Measurements from ENCODE around the gene TAF3.
A peak's percentile ranks its signal among the peaks of the same experiment; 100 is the strongest.

The TAF3 gene

DNA sequence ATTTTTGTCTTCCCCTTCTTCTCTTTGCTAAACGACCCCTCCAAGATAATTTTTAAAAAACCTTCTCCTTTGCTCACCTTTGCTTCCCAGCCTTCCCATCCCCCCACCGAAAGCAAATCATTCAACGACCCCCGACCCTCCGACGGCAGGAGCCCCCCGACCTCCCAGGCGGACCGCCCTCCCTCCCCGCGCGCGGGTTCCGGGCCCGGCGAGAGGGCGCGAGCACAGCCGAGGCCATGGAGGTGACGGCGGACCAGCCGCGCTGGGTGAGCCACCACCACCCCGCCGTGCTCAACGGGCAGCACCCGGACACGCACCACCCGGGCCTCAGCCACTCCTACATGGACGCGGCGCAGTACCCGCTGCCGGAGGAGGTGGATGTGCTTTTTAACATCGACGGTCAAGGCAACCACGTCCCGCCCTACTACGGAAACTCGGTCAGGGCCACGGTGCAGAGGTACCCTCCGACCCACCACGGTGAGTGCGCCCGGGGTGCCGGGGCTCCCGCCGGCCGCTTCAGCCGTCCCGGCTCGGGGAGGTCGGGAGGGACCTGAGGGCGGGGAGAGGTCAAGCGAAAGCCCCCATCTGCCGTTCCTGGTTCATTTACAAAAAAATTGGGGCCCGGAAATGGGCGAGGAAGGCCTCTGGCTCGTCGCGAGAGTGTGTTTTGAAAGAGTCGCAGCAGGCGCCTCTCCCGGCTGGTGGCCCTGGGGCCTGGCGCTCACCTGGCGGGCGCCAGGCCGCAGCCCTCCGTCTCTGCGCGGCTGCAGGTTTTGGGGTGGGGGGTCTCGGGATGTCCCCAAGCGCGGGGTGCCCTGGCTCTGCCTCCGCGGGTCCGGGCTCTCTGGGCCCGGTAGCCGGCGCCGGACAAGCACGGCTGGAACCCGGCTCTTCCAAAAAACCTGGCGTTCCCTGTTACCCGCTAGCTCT, 237.4 kb downstream of the TAF3 start:
- peak overlapping the region; percentile 1 to 10 for H3K4me3 ChIP-seq (ENCODE audit: low read depth in 1 of 2, low read length in 1 of 2)
- no peak overlapping the region for H3K27ac ChIP-seq
- no peaks in the 10 kb centered on the region for H3K36me3 ChIP-seq

DNA sequence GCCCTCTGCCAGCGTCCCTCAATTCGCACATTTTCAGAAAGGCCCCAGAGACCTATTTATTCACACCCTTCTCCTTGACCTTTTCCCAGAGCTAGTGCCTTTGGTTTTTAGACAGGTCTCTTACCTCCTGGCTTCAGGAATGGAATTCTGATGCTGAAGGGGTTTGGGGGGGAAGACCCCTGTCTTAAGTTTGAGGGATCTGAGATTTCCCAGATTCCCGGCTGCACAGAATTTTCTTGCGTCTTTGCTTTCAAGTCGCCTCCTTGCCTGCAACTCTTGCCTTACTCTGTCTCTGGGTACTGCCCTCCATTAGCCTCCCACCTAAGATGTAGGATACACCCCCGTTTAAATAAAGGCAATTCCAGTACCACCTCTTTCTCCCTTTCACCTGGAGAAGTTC, 238.1 kb downstream of the TAF3 start:
- no peaks in the 10 kb centered on the region for H3K9me3 ChIP-seq
- no peak overlapping the region for H3K4me3 ChIP-seq (ENCODE audit: low read depth in 1 of 2, low read length in 1 of 2)
- H3K36me3 ChIP-seq, result no peaks in the 10 kb centered on the region
- TF ChIP-seq, protein P1, sequence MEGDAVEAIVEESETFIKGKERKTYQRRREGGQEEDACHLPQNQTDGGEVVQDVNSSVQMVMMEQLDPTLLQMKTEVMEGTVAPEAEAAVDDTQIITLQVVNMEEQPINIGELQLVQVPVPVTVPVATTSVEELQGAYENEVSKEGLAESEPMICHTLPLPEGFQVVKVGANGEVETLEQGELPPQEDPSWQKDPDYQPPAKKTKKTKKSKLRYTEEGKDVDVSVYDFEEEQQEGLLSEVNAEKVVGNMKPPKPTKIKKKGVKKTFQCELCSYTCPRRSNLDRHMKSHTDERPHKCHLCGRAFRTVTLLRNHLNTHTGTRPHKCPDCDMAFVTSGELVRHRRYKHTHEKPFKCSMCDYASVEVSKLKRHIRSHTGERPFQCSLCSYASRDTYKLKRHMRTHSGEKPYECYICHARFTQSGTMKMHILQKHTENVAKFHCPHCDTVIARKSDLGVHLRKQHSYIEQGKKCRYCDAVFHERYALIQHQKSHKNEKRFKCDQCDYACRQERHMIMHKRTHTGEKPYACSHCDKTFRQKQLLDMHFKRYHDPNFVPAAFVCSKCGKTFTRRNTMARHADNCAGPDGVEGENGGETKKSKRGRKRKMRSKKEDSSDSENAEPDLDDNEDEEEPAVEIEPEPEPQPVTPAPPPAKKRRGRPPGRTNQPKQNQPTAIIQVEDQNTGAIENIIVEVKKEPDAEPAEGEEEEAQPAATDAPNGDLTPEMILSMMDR (IDR thresholded peaks at IDR 0.05), result no peak
- H3K4me1 ChIP-seq (ENCODE audit: control insufficient read depth in 1 of 2, insufficient read depth in 1 of 2, low read depth in 1 of 2, low read length in 1 of 2), result peaks cover 30 to 38% of the 10 kb centered on the region in 2 experiments
- H3K27ac ChIP-seq, result no peak overlapping the region
- H3K27me3 ChIP-seq, result peaks cover 100% of the 10 kb centered on the region

More for the DNA sequence above, 237.4 kb downstream of the TAF3 start:
- H3K27me3 ChIP-seq, result peaks cover 100% of the 10 kb centered on the region
- peaks cover 30 to 41% of the 10 kb centered on the region in 2 experiments for H3K4me1 ChIP-seq (ENCODE audit: control insufficient read depth in 1 of 2, insufficient read depth in 1 of 2, low read depth in 1 of 2, low read length in 1 of 2)
- H3K9me3 ChIP-seq, result no peaks in the 10 kb centered on the region
- TF ChIP-seq, protein P1 (IDR thresholded peaks at IDR 0.05), result no peak

DNA sequence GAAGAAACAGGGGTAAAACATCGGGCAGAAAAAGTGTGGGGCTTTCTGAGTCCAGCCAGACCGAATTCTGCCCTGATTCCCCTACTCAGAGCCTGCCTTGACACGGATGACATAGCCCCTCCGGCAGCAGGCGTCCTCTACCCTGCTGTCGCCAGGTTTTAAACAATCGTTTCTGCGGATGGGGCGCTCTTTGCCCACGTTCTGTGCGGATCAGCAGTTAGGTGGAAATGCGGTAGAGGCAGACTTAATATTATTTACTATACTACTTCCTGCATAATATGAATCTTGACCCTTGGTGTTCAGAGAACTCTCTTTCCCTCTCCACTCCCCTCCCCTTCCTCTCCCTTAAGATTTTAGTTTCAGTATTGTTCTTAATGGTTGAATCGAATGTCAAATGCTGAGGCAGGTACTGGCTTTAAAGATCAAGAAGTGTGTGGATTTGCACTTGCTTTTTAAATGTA, 238.6 kb downstream of the TAF3 start:
- TF ChIP-seq, protein P1 (IDR thresholded peaks at IDR 0.05), result no peak
- Histone ChIP-seq H3K9me3 (no peaks in the 10 kb centered on the region), H3K4me3 (ENCODE audit: low read depth in 1 of 2, low read length in 1 of 2) (no peak overlapping the region), H3K27ac (no peak overlapping the region), H3K4me1 (ENCODE audit: control insufficient read depth in 1 of 2, insufficient read depth in 1 of 2, low read depth in 1 of 2, low read length in 1 of 2) (peaks cover 30 to 34% of the 10 kb centered on the region in 2 experiments), H3K36me3 (no peaks in the 10 kb centered on the region), H3K27me3 (peaks cover 100% of the 10 kb centered on the region)

DNA sequence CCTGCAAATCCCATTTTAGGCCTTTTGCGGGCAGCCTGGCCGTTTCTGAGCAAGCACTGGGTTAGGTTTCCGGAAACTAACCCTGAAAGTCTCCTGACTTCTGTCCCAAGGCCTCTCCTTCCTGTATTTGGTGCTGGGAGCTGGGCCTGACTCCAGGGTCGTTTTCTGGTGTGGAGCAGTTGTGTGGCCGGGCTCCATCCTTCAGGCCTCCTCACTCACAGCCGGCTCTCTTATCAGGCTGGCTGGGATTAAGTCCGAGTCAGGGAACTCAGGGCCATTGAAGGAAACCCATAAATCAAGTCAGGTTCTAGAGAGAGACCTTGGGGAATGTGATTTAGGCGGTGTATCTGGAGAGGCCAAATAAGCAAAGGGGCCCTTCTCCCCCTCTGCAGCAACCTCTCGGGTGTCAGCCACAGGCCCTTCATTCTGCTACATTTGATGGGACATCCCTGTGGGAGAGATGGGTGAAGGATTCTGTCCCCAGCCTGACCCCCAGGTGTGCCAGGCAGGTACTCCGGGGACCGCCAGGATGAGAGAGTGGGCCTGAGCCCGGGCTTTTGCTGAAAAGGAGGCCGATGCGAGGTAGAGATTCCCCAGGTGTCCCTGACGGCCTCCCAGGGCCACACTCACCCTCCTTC, 239.4 kb downstream of the TAF3 start:
- peaks cover 100% of the 10 kb centered on the region for H3K27me3 ChIP-seq
- H3K4me3 ChIP-seq (ENCODE audit: low read depth in 1 of 2, low read length in 1 of 2), result no peak overlapping the region
- H3K36me3 ChIP-seq, result no peaks in the 10 kb centered on the region
- peaks cover 29 to 30% of the 10 kb centered on the region in 2 experiments for H3K4me1 ChIP-seq (ENCODE audit: control insufficient read depth in 1 of 2, insufficient read depth in 1 of 2, low read depth in 1 of 2, low read length in 1 of 2)
- no peaks in the 10 kb centered on the region for H3K9me3 ChIP-seq
- TF ChIP-seq, protein P1 (IDR thresholded peaks at IDR 0.05), result no peak
- no peak overlapping the region for H3K27ac ChIP-seq

DNA sequence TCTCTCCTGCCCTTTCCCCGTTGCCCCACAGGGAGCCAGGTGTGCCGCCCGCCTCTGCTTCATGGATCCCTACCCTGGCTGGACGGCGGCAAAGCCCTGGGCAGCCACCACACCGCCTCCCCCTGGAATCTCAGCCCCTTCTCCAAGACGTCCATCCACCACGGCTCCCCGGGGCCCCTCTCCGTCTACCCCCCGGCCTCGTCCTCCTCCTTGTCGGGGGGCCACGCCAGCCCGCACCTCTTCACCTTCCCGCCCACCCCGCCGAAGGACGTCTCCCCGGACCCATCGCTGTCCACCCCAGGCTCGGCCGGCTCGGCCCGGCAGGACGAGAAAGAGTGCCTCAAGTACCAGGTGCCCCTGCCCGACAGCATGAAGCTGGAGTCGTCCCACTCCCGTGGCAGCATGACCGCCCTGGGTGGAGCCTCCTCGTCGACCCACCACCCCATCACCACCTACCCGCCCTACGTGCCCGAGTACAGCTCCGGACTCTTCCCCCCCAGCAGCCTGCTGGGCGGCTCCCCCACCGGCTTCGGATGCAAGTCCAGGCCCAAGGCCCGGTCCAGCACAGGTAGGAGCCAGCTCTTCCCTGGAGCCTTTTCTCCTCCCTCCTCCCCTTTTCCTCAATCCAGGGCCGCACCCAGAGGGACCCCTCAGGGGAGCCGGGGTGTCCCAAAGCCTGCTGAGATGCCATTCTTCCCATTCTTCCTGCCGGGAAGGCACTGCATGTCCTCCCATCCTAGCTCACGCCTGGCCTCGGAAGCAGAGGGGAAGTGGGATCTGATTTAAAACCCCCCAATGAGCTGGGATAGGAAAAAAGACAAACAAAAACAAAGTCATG, 240.2 kb downstream of the TAF3 start:
- Histone ChIP-seq H3K36me3 (no peaks in the 10 kb centered on the region), H3K27ac (no peak overlapping the region), H3K9me3 (no peaks in the 10 kb centered on the region), H3K27me3 (peaks cover 100% of the 10 kb centered on the region), H3K4me3 (ENCODE audit: low read depth in 1 of 2, low read length in 1 of 2) (no peak overlapping the region), H3K4me1 (ENCODE audit: control insufficient read depth in 1 of 2, insufficient read depth in 1 of 2, low read depth in 1 of 2, low read length in 1 of 2) (peaks cover 21 to 23% of the 10 kb centered on the region in 2 experiments)
- TF ChIP-seq, protein P1 (IDR thresholded peaks at IDR 0.05), result no peak
